C1 segment of cervical spinal cord (tissue), 14 donors: ENCODE measurements around the gene SLC51B.
"Not testable (repeated sequence)": the region's sequence is repeated elsewhere in the genome, so short reads cannot be mapped to it uniquely, and the experiment has no call there.

Experiments
- DNase-seq, 14 donors: peaks; one replicate each; lab custom pipeline; 2025; lab: John Stamatoyannopoulos, UW

Gene SLC51B

GRCh38 chr15:65066001-65066634, 20.9 kb downstream of the SLC51B start:
- no peak for DNase-seq

DNA sequence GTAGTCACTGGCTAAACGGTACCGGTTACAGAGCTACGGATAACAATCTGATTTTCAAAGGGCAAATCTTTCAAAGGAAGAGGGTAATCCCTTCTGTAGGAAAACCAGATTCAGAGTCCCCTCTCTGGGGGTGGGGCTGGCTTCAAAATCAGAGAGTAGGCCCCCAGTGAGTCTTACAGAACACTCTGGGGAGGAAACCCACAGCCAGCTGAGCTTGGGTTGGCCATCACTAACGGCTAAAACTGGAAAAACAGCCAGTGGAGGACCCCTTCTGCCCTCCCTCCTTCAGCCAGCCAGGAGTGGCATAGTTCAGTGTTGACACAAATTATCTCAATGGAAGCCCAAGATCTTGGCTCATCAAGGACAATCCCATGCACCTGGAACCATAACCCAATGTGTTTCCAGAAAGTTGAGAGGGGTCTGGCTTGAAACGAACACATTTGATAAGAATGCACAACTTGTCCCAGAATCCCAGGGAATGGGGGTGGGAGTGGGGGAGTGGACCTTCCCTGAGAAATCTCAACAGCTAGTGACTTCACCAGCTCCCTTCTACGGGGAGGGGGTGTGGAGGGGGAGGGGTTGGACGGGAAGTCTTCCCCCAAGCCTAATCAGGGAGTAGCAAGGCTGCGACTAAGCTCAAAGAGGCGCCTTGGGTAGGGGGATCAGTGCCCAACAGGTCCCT, 21.6 kb downstream of the SLC51B start:
- DNase-seq: peak in 2 of 14 donors; percentile 30 to 54

DNA sequence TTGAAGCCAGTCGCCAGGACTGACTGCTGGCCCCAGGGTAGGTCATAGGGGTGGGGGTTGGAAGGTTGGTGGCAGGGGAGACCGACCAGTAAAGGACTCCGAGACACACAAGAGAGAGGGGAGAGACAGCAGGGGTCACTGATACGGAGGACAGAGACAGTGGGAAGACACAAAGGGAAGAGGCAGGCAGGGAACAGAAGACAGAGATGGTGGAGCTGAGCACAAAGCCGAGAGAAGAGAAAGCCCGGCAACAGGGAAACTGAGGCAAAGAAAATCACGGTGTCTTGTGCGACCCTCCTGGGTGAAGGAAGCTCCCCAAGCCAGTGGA, 22.1 kb downstream of the SLC51B start:
- no peak for DNase-seq

DNA sequence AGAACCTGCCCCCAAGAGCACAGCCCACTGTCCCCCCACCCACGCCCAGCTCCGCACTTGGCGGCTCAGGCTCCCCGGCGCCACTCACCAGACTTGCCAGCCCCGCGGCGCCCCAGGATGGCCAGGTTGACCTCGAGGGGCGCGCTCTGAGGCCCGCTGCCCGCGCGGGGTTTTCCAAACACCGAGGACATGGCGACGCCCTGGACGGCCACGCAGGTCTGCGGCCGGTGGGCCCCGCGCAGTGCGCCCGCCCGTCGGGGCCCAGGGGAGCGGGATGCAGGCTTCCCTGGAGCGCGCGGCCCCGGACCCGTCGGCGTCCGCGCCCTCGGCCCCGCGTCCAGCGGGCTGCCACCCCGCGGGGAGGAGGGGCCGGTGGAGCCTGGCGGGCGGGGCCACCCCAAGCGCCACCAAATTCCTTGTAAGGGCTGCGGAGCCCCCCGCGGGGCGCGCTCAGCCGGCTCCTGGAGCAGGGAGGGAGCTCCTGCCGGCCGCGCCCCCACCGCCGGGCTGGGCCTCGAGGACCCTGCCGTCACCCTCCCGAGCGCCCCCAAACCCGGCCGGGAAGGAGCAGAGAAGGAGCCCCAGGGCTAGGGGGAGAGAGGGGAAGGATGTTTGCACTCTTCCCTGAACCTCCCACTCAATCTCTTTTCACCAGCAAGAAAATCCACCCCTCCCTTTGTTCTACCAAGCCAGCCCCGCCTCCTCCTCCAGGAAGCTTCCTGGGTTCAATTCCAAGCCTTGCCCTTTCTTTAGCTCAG, 22.6 kb downstream of the SLC51B start, which contains the start of gene RASL12:
TSS of gene RASL12 (minus strand) at position 347 of the 758 bp plus-strand sequence. CDS start at position 191, 156 bp downstream.
- DNase-seq: peak in 2 of 14 donors; percentile 47 to 61

DNA sequence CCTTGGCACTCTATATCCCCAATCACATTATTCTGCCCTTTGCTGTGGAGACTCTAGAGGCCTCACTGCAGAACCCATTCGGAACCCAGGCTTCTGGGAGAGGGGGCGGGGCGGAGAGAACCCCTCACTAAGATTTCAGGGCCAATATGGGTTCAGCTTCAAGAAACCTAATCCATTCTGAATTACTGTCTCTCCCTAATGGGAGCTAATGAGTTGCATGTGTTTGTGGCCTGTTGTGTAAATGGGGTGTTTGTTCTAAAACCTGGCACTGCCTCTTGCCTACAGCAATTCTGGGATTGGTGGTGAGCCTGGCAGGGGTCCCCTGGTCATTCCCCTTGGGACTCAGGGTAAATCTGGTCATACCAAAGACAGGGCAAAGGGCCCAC, 23.2 kb downstream of the SLC51B start:
- peak in 2 of 14 donors; percentile 47 to 61 for DNase-seq

GRCh38 chr15:65069179-65069578, 24.0 kb downstream of the SLC51B start:
- DNase-seq: no peak

- DNase-seq: no peak
Measured at GRCh38 chr15:65069779-65070546, 24.8 kb downstream of the SLC51B start.

GRCh38 chr15:65071381-65071811, 26.2 kb downstream of the SLC51B start:
- DNase-seq: peak in 7 of 14 donors; percentile 30 to 75 (median 57)

DNA sequence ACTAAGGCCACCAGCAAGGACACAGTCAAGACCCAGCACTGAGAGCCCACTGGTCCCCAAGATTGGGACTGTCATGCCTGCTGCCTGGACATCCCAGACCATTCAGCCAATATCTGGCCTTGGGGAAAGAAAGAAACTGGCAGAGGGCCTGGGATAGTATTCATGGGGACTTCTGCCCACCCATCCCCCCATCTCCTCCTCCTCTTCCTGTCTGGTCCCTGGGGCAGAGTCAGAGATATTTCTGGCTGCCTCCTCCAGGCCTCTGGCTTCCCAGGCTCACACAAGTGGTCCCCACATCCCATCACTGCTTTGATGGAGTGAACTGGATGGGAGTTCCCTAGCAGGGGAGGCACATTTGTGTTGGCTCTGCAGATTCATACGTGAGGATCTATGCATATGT, 26.8 kb downstream of the SLC51B start:
- no peak for DNase-seq

DNA sequence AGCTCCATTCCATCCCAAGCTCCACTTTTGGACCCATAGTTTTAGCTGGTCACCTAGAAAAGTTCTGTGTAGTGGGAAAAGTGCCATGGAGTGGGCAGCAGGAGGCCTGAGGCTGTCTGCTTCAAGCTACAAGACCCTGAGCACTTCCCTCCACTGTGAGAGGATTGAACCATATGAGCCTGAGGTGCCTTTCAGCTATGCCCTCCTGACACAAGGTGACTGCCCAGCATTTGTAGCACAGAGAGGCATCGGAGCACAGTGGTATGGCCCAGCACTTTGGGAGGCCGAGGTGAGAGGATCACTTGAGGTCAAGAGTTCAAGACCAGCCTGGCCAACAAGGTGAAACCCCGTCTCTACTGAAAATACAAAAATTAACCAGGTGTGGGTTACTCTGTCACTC, 27.4 kb downstream of the SLC51B start:
- no peak for DNase-seq

GRCh38 chr15:65074946-65075345, 29.8 kb downstream of the SLC51B start:
- DNase-seq: not testable (repeated sequence)

- DNase-seq: not testable (repeated sequence)
Measured at GRCh38 chr15:65075607-65076395, 30.6 kb downstream of the SLC51B start.

- no peak for DNase-seq
Measured at GRCh38 chr15:65076486-65077290, 31.5 kb downstream of the SLC51B start, which contains the start of gene KBTBD13. TSS of gene KBTBD13 (plus strand) at chr15:65076746. CDS start at chr15:65076816, 70 bp downstream.

GRCh38 chr15:65077291-65077980, 32.2 kb downstream of the SLC51B start:
- DNase-seq: no peak

GRCh38 chr15:65077981-65078352, 32.8 kb downstream of the SLC51B start:
- DNase-seq: peak in 1 of 14 donors; percentile 11

GRCh38 chr15:65079580-65079979, 34.4 kb downstream of the SLC51B start:
- no peak for DNase-seq

GRCh38 chr15:65081270-65081669, 36.1 kb downstream of the SLC51B start:
- peak in 3 of 14 donors; percentile 14 to 46 (median 28) for DNase-seq

- no peak for DNase-seq
Measured at GRCh38 chr15:65081758-65082157, 36.6 kb downstream of the SLC51B start.

GRCh38 chr15:65082303-65082953, 37.2 kb downstream of the SLC51B start:
- DNase-seq: no peak
